ENCODE data around the gene PI16.
"Not testable (repeated sequence)": the region's sequence is repeated elsewhere in the genome, so short reads cannot be mapped to it uniquely, and the experiment has no call there.

The PI16 gene

DNA sequence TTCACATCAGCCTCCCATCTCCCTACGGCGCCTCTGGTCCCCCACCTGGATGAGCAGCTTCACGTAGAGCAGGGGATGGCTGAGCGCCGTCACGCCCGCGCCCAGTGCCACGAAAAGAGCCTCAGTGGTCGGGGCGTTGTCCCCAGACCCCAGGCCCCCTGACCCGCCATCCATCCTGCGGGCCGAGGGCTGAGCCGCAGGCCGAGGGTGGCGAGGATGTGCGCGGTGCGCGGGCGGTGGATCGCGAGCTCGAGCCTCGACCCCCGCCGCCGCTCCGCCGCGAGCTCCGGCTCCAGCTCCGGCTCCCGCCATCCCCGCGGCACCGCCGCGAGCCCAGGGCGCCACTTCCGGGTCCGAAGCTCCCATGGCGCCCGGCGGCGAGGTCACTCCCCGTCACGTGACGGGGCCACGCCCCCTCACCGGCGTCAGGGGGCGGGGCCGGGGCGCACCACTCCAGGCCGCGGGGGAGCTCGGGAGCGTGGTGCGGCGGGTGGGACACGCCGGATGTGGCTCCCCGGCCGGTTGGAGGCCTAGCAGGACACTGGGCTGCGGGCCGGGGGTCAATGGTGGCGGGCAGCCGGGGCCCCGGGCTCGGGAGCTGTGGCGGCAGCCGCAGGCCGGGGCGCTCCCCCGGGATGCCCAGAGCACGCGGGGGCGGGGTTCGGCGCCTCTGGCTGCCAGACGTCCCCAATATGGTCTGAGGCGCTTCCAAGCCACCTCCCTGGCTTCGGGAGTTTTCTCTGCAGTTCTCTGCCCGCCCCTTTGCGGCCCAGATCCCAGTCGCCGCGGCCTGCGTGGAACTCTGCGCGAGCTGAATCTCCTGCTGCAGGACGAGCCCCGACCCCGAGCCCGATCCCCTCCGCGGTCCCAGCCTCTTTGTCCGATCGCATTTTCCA lies 31.5 kb downstream of the PI16 start, which contains the start of gene MTCH1:
Gene MTCH1, minus strand, starts transcription at position 389 of the 896 bp plus-strand sequence. Its CDS starts 23 bp downstream, at position 366.
- H3K79me1 ChIP-seq (ENCODE audit: low read depth, low read length), result peaks cover 7% of the 10 kb centered on the region
- H3K9me3 ChIP-seq (replicated peaks in 1 of 2; ENCODE audit: control insufficient read depth in 2 of 2, insufficient read depth in 1 of 2, low read depth in 1 of 2, low read length in 2 of 2), result no peaks in the 10 kb centered on the region
- H3K4me2 ChIP-seq (ENCODE audit: insufficient read depth, low read length, poor library complexity, severe bottlenecking), result peak within 1 kb of the TSS; percentile 95
- peak within 1 kb of the TSS; percentile 78 for H3K14ac ChIP-seq (ENCODE audit: low read length)
- peak within 1 kb of the TSS; percentile 98 for H2AFZ ChIP-seq (ENCODE audit: low read length)
- H2BK15ac ChIP-seq (ENCODE audit: low read length), result peak within 1 kb of the TSS; percentile 12
- H2BK5ac ChIP-seq (ENCODE audit: low read length), result peak within 1 kb of the TSS; percentile 93
- H4K8ac ChIP-seq (ENCODE audit: low read depth, low read length), result no peak within 1 kb of the TSS
- no peak within 1 kb of the TSS for H3K4ac ChIP-seq (ENCODE audit: low read length)
- peak within 1 kb of the TSS; percentile 61 for H3K27ac ChIP-seq (replicated peaks; ENCODE audit: low read length)
- H3K4me3 ChIP-seq (ENCODE audit: low read length in 2 of 2), result peak within 1 kb of the TSS; percentile 98
- H3K9ac ChIP-seq (ENCODE audit: low read depth, low read length, poor library complexity), result peak within 1 kb of the TSS; percentile 99
- H2BK12ac ChIP-seq (ENCODE audit: low read length), result no peak within 1 kb of the TSS
- WGBS, 2 donors (ENCODE audit: extremely low coverage in 2 of 2, insufficient read length in 2 of 2, insufficient replicate concordance in 1 of 2), result no CpG with 5 or more reads among the region's 101 CpGs
- H2AK5ac ChIP-seq (ENCODE audit: low read depth, low read length), result peak within 1 kb of the TSS; percentile 42
- H3K4me1 ChIP-seq (ENCODE audit: control insufficient read depth in 2 of 2, insufficient read depth in 1 of 2, low read depth in 1 of 2, low read length in 2 of 2), result peaks cover 8 to 16% of the 10 kb centered on the region in 2 donors
- no peak within 1 kb of the TSS for H4K91ac ChIP-seq (ENCODE audit: low read depth, low read length, poor library complexity)
- peak within 1 kb of the TSS; percentile 97 for H3K18ac ChIP-seq (ENCODE audit: low read length)
- H2BK120ac ChIP-seq (ENCODE audit: low read depth, low read length), result no peak within 1 kb of the TSS
- no peaks in the 10 kb centered on the region for H3K27me3 ChIP-seq (ENCODE audit: control insufficient read depth in 3 of 3, insufficient read depth in 3 of 3, low read depth in 1 of 3, low read length in 3 of 3)
- peak within 1 kb of the TSS; percentile 90 for H3K23ac ChIP-seq (ENCODE audit: low read depth, low read length, poor library complexity)
- peaks cover 0 to 26% of the 10 kb centered on the region in 2 donors for H3K36me3 ChIP-seq (replicated peaks in 1 of 2; ENCODE audit: control insufficient read depth in 2 of 2, insufficient read depth in 2 of 2, low read length in 2 of 2)
- peak; percentile 91 for DNase-seq (ENCODE audit: low spot score)

DNA sequence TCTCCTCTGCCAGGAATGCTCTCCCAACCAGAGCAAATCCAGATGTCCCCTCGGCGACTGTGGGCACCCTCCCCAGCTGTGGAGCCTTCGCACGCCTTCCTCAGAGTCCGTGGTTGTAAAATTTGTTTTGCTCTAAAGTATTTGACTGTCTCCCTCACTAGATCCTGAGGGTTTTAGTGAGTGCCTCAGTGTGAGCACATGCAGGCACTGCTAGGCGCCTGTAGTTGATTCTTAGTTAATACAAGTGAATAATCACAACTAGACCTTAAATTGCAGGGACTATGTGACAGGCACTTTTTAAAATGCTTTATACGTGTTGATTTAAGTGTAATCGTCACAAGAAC lies 32.1 kb downstream of the PI16 start:
- Histone ChIP-seq H3K4me3 (ENCODE audit: low read length in 2 of 2) (peak overlapping the region; percentile 98), H3K9me3 (replicated peaks in 1 of 2; ENCODE audit: control insufficient read depth in 2 of 2, insufficient read depth in 1 of 2, low read depth in 1 of 2, low read length in 2 of 2) (no peaks in the 10 kb centered on the region), H3K36me3 (replicated peaks in 1 of 2; ENCODE audit: control insufficient read depth in 2 of 2, insufficient read depth in 2 of 2, low read length in 2 of 2) (peaks cover 0 to 20% of the 10 kb centered on the region in 2 donors), H2BK12ac (ENCODE audit: low read length) (no peak overlapping the region), H3K4ac (ENCODE audit: low read length) (no peak overlapping the region), H3K4me2 (ENCODE audit: insufficient read depth, low read length, poor library complexity, severe bottlenecking) (peak overlapping the region; percentile 95), H4K91ac (ENCODE audit: low read depth, low read length, poor library complexity) (no peak overlapping the region), H2AFZ (ENCODE audit: low read length) (peak overlapping the region; percentile 98), H2BK15ac (ENCODE audit: low read length) (peak overlapping the region; percentile 12), H3K27me3 (ENCODE audit: control insufficient read depth in 3 of 3, insufficient read depth in 3 of 3, low read depth in 1 of 3, low read length in 3 of 3) (no peaks in the 10 kb centered on the region), H3K9ac (ENCODE audit: low read depth, low read length, poor library complexity) (peak overlapping the region; percentile 88), H3K79me1 (ENCODE audit: low read depth, low read length) (peaks cover 1% of the 10 kb centered on the region), H3K4me1 (ENCODE audit: control insufficient read depth in 2 of 2, insufficient read depth in 1 of 2, low read depth in 1 of 2, low read length in 2 of 2) (peaks cover 6 to 11% of the 10 kb centered on the region in 2 donors), H3K14ac (ENCODE audit: low read length) (peak overlapping the region; percentile 78), H3K18ac (ENCODE audit: low read length) (peak overlapping the region; percentile 97), H3K27ac (replicated peaks; ENCODE audit: low read length) (peak overlapping the region; percentile 61), H2AK5ac (ENCODE audit: low read depth, low read length) (peak overlapping the region; percentile 42), H4K8ac (ENCODE audit: low read depth, low read length) (no peak overlapping the region), H2BK5ac (ENCODE audit: low read length) (peak overlapping the region; percentile 93), H3K23ac (ENCODE audit: low read depth, low read length, poor library complexity) (peak overlapping the region; percentile 90), H2BK120ac (ENCODE audit: low read depth, low read length) (no peak overlapping the region)
- WGBS, 2 donors (ENCODE audit: extremely low coverage in 2 of 2, insufficient read length in 2 of 2, insufficient replicate concordance in 1 of 2), result no CpG with 5 or more reads among the region's 8 CpGs
- no peak for DNase-seq (ENCODE audit: low spot score)

DNA sequence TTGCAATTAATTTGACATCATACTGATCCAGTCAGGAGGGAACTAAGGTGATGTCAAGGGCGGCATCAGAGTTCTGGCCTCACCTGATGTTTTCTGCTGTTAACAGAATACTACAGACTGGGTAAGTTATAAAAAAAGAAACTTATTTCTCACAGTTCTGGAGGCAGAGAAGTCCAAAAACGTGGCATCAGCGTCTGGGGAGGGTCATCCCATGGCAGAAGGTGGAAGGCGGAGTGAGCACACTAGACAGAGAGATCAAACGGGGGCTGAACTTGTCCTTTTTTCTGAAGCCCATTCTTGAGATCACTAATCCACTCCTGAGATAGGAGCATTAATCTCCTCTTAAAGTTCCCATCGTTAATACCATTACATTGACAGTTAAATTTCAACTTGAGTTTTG lies 34.7 kb downstream of the PI16 start:
- DNase-seq (ENCODE audit: low spot score), result no peak
- no peak overlapping the region for H3K4me3 ChIP-seq (ENCODE audit: low read length in 2 of 2)
- no peaks in the 10 kb centered on the region for H3K36me3 ChIP-seq (replicated peaks in 1 of 2; ENCODE audit: control insufficient read depth in 2 of 2, insufficient read depth in 2 of 2, low read length in 2 of 2)
- no peak overlapping the region for H2AK5ac ChIP-seq (ENCODE audit: low read depth, low read length)
- no peaks in the 10 kb centered on the region for H3K9me3 ChIP-seq (replicated peaks in 1 of 2; ENCODE audit: control insufficient read depth in 2 of 2, insufficient read depth in 1 of 2, low read depth in 1 of 2, low read length in 2 of 2)
- peaks cover 6 to 9% of the 10 kb centered on the region in 2 donors for H3K4me1 ChIP-seq (ENCODE audit: control insufficient read depth in 2 of 2, insufficient read depth in 1 of 2, low read depth in 1 of 2, low read length in 2 of 2)
- H3K9ac ChIP-seq (ENCODE audit: low read depth, low read length, poor library complexity), result no peak overlapping the region
- no peak overlapping the region for H2BK15ac ChIP-seq (ENCODE audit: low read length)
- H2AFZ ChIP-seq (ENCODE audit: low read length), result no peak overlapping the region
- peaks cover 1% of the 10 kb centered on the region for H3K79me1 ChIP-seq (ENCODE audit: low read depth, low read length)
- H3K27me3 ChIP-seq (ENCODE audit: control insufficient read depth in 3 of 3, insufficient read depth in 3 of 3, low read depth in 1 of 3, low read length in 3 of 3), result no peaks in the 10 kb centered on the region
- no peak overlapping the region for H3K4ac ChIP-seq (ENCODE audit: low read length)
- no peak overlapping the region for H4K91ac ChIP-seq (ENCODE audit: low read depth, low read length, poor library complexity)
- no peak overlapping the region for H2BK12ac ChIP-seq (ENCODE audit: low read length)
- no peak overlapping the region for H3K14ac ChIP-seq (ENCODE audit: low read length)
- no peak overlapping the region for H3K18ac ChIP-seq (ENCODE audit: low read length)
- no CpG with 5 or more reads among the region's 6 CpGs for WGBS, 2 donors (ENCODE audit: extremely low coverage in 2 of 2, insufficient read length in 2 of 2, insufficient replicate concordance in 1 of 2)
- H4K8ac ChIP-seq (ENCODE audit: low read depth, low read length), result no peak overlapping the region
- no peak overlapping the region for H2BK5ac ChIP-seq (ENCODE audit: low read length)
- H3K4me2 ChIP-seq (ENCODE audit: insufficient read depth, low read length, poor library complexity, severe bottlenecking), result no peak overlapping the region
- H3K27ac ChIP-seq (replicated peaks; ENCODE audit: low read length), result no peak overlapping the region
- no peak overlapping the region for H2BK120ac ChIP-seq (ENCODE audit: low read depth, low read length)
- H3K23ac ChIP-seq (ENCODE audit: low read depth, low read length, poor library complexity), result no peak overlapping the region

DNA sequence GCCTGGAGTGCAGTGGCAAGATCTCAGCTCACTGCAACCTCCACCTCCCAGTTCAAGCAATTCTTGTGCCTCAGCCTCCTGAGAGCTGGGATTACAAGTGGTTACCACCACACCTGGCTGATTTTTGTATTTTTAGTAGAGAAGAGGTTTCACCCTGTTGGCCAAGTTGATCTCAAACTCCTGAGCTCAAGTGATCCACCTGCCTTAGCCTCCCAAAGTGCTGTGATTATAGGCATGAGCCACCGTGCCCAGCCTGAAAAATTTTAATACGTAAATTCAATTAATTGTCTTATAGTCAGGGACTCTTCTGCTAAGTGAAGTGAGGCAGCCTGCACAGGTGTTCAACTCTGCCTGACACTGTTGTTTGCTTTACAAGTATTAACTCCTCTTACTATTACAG lies 35.9 kb downstream of the PI16 start:
- not testable (repeated sequence) for H3K14ac ChIP-seq (ENCODE audit: low read length); H3K4ac ChIP-seq (ENCODE audit: low read length); DNase-seq (ENCODE audit: low spot score); H2BK120ac ChIP-seq (ENCODE audit: low read depth, low read length); H3K18ac ChIP-seq (ENCODE audit: low read length); H4K8ac ChIP-seq (ENCODE audit: low read depth, low read length); H2BK5ac ChIP-seq (ENCODE audit: low read length); H3K23ac ChIP-seq (ENCODE audit: low read depth, low read length, poor library complexity); H4K91ac ChIP-seq (ENCODE audit: low read depth, low read length, poor library complexity); H3K27me3 ChIP-seq (ENCODE audit: control insufficient read depth in 3 of 3, insufficient read depth in 3 of 3, low read depth in 1 of 3, low read length in 3 of 3); H2AK5ac ChIP-seq (ENCODE audit: low read depth, low read length); H3K79me1 ChIP-seq (ENCODE audit: low read depth, low read length); H3K9me3 ChIP-seq (replicated peaks in 1 of 2; ENCODE audit: control insufficient read depth in 2 of 2, insufficient read depth in 1 of 2, low read depth in 1 of 2, low read length in 2 of 2); H3K36me3 ChIP-seq (replicated peaks in 1 of 2; ENCODE audit: control insufficient read depth in 2 of 2, insufficient read depth in 2 of 2, low read length in 2 of 2); H3K27ac ChIP-seq (replicated peaks; ENCODE audit: low read length); H2AFZ ChIP-seq (ENCODE audit: low read length); H2BK15ac ChIP-seq (ENCODE audit: low read length); H3K4me1 ChIP-seq (ENCODE audit: control insufficient read depth in 2 of 2, insufficient read depth in 1 of 2, low read depth in 1 of 2, low read length in 2 of 2); H3K4me3 ChIP-seq (ENCODE audit: low read length in 2 of 2); H2BK12ac ChIP-seq (ENCODE audit: low read length); H3K4me2 ChIP-seq (ENCODE audit: insufficient read depth, low read length, poor library complexity, severe bottlenecking); H3K9ac ChIP-seq (ENCODE audit: low read depth, low read length, poor library complexity)
- no CpG with 5 or more reads among the region's 2 CpGs for WGBS, 2 donors (ENCODE audit: extremely low coverage in 2 of 2, insufficient read length in 2 of 2, insufficient replicate concordance in 1 of 2)

Data from neuronal stem cell (in vitro differentiated cells).